ENCODE results near the gene TRIOBP. TPM values are rescaled to one million over a fixed set of nuclear protein-coding genes. Genes with fewer than 3 reads are reported as not detected.

Gene TRIOBP
- total and polyA plus RNA-seq, 2 of the 4 experiments (the other 2 are of a cell fraction) = 46.4 to 69.8 TPM

DNA sequence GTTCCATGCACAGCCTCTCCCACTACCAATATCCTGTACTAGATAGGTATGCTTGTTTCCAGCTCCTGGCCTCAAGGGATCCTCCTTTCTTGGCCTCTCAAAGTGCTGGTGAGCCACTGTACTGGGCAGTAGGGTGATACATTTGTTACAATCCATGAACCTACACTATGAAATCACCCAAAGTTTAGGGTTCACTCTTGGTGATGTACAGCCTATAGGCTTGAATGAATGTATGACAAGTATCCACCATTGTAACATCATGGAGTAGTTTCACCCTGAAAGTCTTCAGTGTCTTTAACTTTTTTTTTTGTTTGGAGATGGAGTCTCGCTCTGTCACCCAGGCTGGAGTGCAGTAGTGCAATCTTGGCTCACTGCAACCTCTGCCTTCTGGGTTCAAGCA, 31.8 kb downstream of the TRIOBP start:
- no CpG with 5 or more reads among the region's 1 CpG for WGBS, 2 experiments (ENCODE audit: extremely low coverage in 2 of 2, insufficient read length in 1 of 2)
- no peaks in the 10 kb centered on the region for H3K36me3 ChIP-seq (ENCODE audit: control insufficient read depth, insufficient read depth, low read length)
- H3K27ac ChIP-seq (ENCODE audit: insufficient read depth, low read length) = peak overlapping the region; percentile 58; the same call in 1 of the 2 replicates
- no peaks in the 10 kb centered on the region for H4K20me1 ChIP-seq (ENCODE audit: insufficient read depth, low read length)
- no peak overlapping the region for H3K4me3 ChIP-seq (ENCODE audit: insufficient read depth, low read depth, low read length)
- peaks cover 4% of the 10 kb centered on the region for H3K4me1 ChIP-seq (ENCODE audit: control insufficient read depth, insufficient read depth, low read length)
- dilution Hi-C loops (cut with HindIII; ENCODE audit: low sequenced_read_pairs, unreplicated experiment) = no loop called here
- H2AFZ ChIP-seq (replicated peaks; ENCODE audit: low read length, poor library complexity) = no peak overlapping the region
- no peak overlapping the region for H2BK5ac ChIP-seq (ENCODE audit: low read depth, low read length, poor library complexity, severe bottlenecking)
- ATAC-seq (ENCODE audit: low read depth) = peak; percentile 42
- peak overlapping the region; percentile 64 for H2BK120ac ChIP-seq (ENCODE audit: low read depth, low read length)
- DNase-seq = no peak
- H3K14ac ChIP-seq (replicated peaks; ENCODE audit: low read depth, low read length) = peak overlapping the region; percentile 59; the same call in 1 of the 2 replicates
- CTCF ChIA-PET = interaction anchor here (1.1 kb wide), 1 partner anchor 14 kb away, joined by 4 read pairs; no protein-coding TSS in a partner anchor
- peak overlapping the region; percentile 14; the same call in 1 of the 2 replicates for H3K23ac ChIP-seq (ENCODE audit: low read depth, low read length)
- no peak overlapping the region for H3K9ac ChIP-seq (ENCODE audit: low read depth, low read length)
- no peaks in the 10 kb centered on the region for H3K9me3 ChIP-seq (ENCODE audit: control insufficient read depth, insufficient read depth, low read length)
- intact Hi-C loops (cut with micrococcal nuclease) = no loop called here
- in situ Hi-C loops (cut with MboI; ENCODE audit: low sequenced_read_pairs) = no loop called here
- H3K27me3 ChIP-seq (ENCODE audit: control insufficient read depth, insufficient read depth, low read length) = no peaks in the 10 kb centered on the region
- H3K18ac ChIP-seq (ENCODE audit: low read depth, low read length) = peak overlapping the region; percentile 39; the same call in 1 of the 2 replicates
- no peaks in the 10 kb centered on the region for H3K79me1 ChIP-seq (ENCODE audit: low read depth in 1 of 2, low read length in 2 of 2)
- peak overlapping the region; percentile 61; the same call in 1 of the 2 replicates for H2BK20ac ChIP-seq (ENCODE audit: low read depth, low read length)
- H2BK15ac ChIP-seq (ENCODE audit: low read depth, low read length) = peak overlapping the region; percentile 8; the same call in 1 of the 3 replicates
- no peak overlapping the region for H2AK5ac ChIP-seq (ENCODE audit: low read depth, low read length)
- H3K9me1 ChIP-seq (ENCODE audit: insufficient read depth, low read length) = 0 out of 2 replicates have a peak, but pooled peaks cover 3% of the 10 kb centered on the region
- BruUV-seq (replicated peaks) = no TSS peak
- no peak overlapping the region for H3K56ac ChIP-seq (ENCODE audit: extremely low read depth, insufficient read depth, low read length)
- peak overlapping the region in 1 of 2 experiments; percentile 82; a peak in 2 of 4 replicates for H4K8ac ChIP-seq (ENCODE audit: low read depth in 2 of 2, low read length in 2 of 2)
- H3K4me2 ChIP-seq (ENCODE audit: low read depth, low read length) = no peak overlapping the region; the same call in 1 of the 2 replicates
- H3K4ac ChIP-seq (ENCODE audit: low read depth, low read length) = peak overlapping the region; percentile 42
- H4K91ac ChIP-seq (ENCODE audit: insufficient read depth, low read depth, low read length) = peak overlapping the region; percentile 58
- peak overlapping the region; percentile 70; the same call in 1 of the 2 replicates for H4K5ac ChIP-seq (ENCODE audit: low read depth, low read length)
- peak overlapping the region; percentile 77 for H2AK9ac ChIP-seq (replicated peaks; ENCODE audit: low read depth, low read length, poor library complexity)
- POLR2A ChIA-PET (ENCODE audit: unreplicated experiment) = no interaction called here
- no peak for TF ChIP-seq FOS (IDR thresholded peaks at IDR 0.05; ENCODE audit: low read depth, low read length)
- TF ChIP-seq, protein P1, sequence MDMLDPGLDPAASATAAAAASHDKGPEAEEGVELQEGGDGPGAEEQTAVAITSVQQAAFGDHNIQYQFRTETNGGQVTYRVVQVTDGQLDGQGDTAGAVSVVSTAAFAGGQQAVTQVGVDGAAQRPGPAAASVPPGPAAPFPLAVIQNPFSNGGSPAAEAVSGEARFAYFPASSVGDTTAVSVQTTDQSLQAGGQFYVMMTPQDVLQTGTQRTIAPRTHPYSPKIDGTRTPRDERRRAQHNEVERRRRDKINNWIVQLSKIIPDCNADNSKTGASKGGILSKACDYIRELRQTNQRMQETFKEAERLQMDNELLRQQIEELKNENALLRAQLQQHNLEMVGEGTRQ (IDR thresholded peaks at IDR 0.05; ENCODE audit: low read depth, low read length) = no peak
- TF ChIP-seq MXI1 (IDR thresholded peaks at IDR 0.05; ENCODE audit: borderline replicate concordance, low read depth, low read length) = no peak

All from IMR-90 (cell line).